ENCODE results near the gene ZNF93.

DNA sequence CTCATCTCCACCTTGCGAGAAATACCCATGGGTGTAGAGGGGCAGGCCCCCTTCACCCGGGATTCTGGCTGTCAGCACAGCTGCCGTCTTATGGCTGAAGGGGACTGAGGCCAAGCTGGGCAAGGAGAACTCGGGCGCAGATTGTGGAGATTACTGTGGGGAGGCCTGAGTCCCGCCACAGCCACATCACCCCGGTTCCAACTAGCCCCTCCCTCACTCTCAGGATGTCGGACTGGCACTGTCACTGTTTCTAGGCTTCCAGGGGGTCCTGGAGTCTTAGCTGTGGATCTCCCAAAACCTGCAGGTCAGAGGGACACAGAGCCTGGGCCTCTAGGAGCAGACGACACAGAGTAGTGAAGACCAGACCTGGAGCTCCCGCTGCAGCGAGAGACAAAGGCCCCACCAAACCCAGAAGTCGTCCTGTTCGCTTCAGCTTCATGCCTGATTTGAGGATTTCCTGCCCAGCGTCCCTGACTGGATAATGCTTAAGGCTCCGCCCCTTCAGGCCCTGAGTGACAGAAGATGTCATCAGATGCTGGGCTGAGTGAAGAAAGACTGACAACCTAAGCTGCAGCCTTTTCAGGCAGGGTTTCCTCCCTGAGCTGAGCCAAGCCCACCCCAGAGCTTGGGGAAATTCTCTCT is 55.8 kb downstream of the ZNF93 start:
- TF ChIP-seq CTCF (IDR thresholded peaks at IDR 0.05; ENCODE audit: control extremely low read depth in 1 of 3, insufficient read depth in 1 of 3, low read depth in 1 of 3, low read length in 3 of 3), result no peak
- peak; percentile 35; the same call in 1 of the 2 replicates for TF ChIP-seq PHF8 (conservative IDR thresholded peaks at IDR 0.05; ENCODE audit: low read depth, low read length)
- no peak for TF ChIP-seq EP300 (IDR thresholded peaks at IDR 0.05; ENCODE audit: borderline replicate concordance in 1 of 2, low read depth in 2 of 2, low read length in 2 of 2)
- TF ChIP-seq RNF2 (IDR thresholded peaks at IDR 0.05; ENCODE audit: borderline replicate concordance, low read depth, low read length, missing control alignments, poor library complexity, severe bottlenecking), result no peak
- TF ChIP-seq POLR2A (IDR thresholded peaks at IDR 0.05; ENCODE audit: control extremely low read depth in 1 of 2, low read depth in 2 of 2, low read length in 2 of 2), result peak; percentile 55 to 90
- no peak for TF ChIP-seq JUN (IDR thresholded peaks at IDR 0.05; ENCODE audit: low read depth, low read length)
- TF ChIP-seq GABPA (IDR thresholded peaks at IDR 0.05; ENCODE audit: borderline replicate concordance, insufficient read depth, low read length), result no peak
- TF ChIP-seq, protein P1, sequence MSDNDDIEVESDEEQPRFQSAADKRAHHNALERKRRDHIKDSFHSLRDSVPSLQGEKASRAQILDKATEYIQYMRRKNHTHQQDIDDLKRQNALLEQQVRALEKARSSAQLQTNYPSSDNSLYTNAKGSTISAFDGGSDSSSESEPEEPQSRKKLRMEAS (IDR thresholded peaks at IDR 0.05), result 0 out of 2 replicates have a peak, but pooled peaks have one; percentile 29
- no peak for TF ChIP-seq SAP30 (IDR thresholded peaks at IDR 0.05; ENCODE audit: insufficient read depth, insufficient replicate concordance, low read length)

Measured in H1 (cell line).